22Rv1 (cell line): ENCODE results near the gene RAB1A.

Experiments used
- CTCF ChIP-seq: fragments of 450-650 bp; IDR thresholded peaks from 2 replicates; pipeline ENCODE4 v1.5.1; 2017; ENCODE audit warnings: mild to moderate bottlenecking
- ZFX ChIP-seq: fragments of 450-650 bp; IDR thresholded peaks from 2 replicates; pipeline ENCODE4 v1.6.1; 2017; ENCODE audit warnings: antibody characterized with exemption, borderline replicate concordance

DNA sequence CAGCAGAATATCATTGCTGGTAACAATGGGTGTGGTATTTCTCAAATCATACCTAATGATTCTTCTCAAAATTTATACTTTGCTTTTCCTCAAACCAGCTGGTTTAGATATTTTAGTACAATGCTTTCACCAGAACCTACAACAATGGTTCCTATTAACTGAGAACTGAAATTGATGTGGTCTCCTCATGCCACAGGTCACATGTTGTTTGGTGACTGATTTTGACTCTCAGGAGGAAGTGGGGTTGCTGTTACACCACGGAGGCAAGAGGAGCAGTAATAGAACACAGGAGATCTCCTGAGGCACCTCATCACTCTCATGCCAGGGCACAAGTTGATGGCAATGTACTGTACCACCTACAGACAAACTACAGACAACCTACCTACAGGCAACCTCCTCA, 76.7 kb downstream of the RAB1A start:
- TF ChIP-seq CTCF (no peak), ZFX (no peak)
